Thyroid gland (tissue), 4 donors: ENCODE measurements around the gene MRM1. TPM values are rescaled to one million over a fixed set of nuclear protein-coding genes. Genes with fewer than 3 reads are reported as not detected.

ENCODE experiments used
- DNase-seq, 2 donors: peaks; one replicate each; pipeline ENCODE4 v3.0.0-alpha.2; 2019
- H3K27ac ChIP-seq, 3 donors: fragments of 200-600 bp; sonication (generic); 1 replicate in 2 of 3; 2 replicates in 1 of 3; pipeline ENCODE4 v1.5.1; 2016 to 2019; ENCODE audit warnings: mild to moderate bottlenecking in 1 of 3, moderate library complexity in 1 of 3
- H3K27me3 ChIP-seq: fragments of 200-600 bp; sonication (generic); one replicate; pipeline ENCODE4 v1.5.1; 2019
- H3K36me3 ChIP-seq, 2 donors: fragments of 200-600 bp; sonication (generic); one replicate each; pipeline ENCODE4 v1.5.1; 2016 to 2019
- H3K4me1 ChIP-seq, 2 donors: fragments of 200-600 bp; sonication (generic); one replicate each; pipeline ENCODE4 v1.5.1; 2017 to 2019
- H3K4me3 ChIP-seq, 3 donors: fragments of 200-600 bp; sonication (generic); replicated peaks in 1 of 3; 1 replicate in 2 of 3; 2 replicates in 1 of 3; pipeline ENCODE4 v1.5.1; 2016; ENCODE audit warnings: mild to moderate bottlenecking in 1 of 3
- H3K9me3 ChIP-seq: fragments of 200-600 bp; sonication (generic); one replicate; pipeline ENCODE4 v1.5.1; 2017
- CTCF ChIP-seq, 6 experiments: fragments of 200-600 bp in 3 of 6; fragments of 450-650 bp in 3 of 6; sonication (generic) in 3 of 6; IDR thresholded peaks; one replicate each; pipeline ENCODE4 v1.5.1; 2016 to 2019; ENCODE audit warnings: antibody characterized with exemption in 6 of 6, mild to moderate bottlenecking in 2 of 6, inconsistent platforms in 1 of 6, moderate library complexity in 1 of 6
- POLR2A ChIP-seq, 2 donors: fragments of 450-650 bp; IDR thresholded peaks; one replicate each; pipeline ENCODE4 v1.6.1; 2017; ENCODE audit warnings: antibody characterized with exemption in 2 of 2, mild to moderate bottlenecking in 2 of 2, moderate library complexity in 1 of 2
- WGBS, 2 donors: methylation state at CpG; one replicate each; pipeline ENCODE4 v1.1.5; 2017; 5-methylcytosine and 5-hydroxymethylcytosine counted together
- intact Hi-C: fragments of 100-400 bp; cut with DNase I; formaldehyde crosslinking; loops from one replicate; pipeline ENCODE4 v1.15.1; 2023
- total RNA-seq, 4 donors: library from RNA; depleted of rRNA; stranded (reverse); fragments of >200 nt; gene quantifications; one replicate each; pipeline ENCODE4 v1.2.3, GENCODE V29; 2016

The MRM1 gene
- total RNA-seq, 4 donors from 2014 or later = 5.8 to 9.8 (median 7.4) TPM

- Histone ChIP-seq H3K27me3 (no peaks in the 10 kb centered on the region), H3K4me3 (no peak overlapping the region), H3K36me3 (peaks cover 38 to 56% of the 10 kb centered on the region in 2 donors), H3K27ac (no peak overlapping the region), H3K9me3 (no peaks in the 10 kb centered on the region), H3K4me1 (no peaks in the 10 kb centered on the region)
- TF ChIP-seq CTCF (IDR thresholded peaks at IDR 0.05) = no peak
- WGBS, 2 donors = 91 to 92% methylated on average over 2 of the region's 2 CpGs
- no peak for DNase-seq
- intact Hi-C loops = no loop called here
Observed at GRCh38 chr17:36578671-36579070, 22.7 kb upstream of the MRM1 start.

GRCh38 chr17:36583787-36584186 is 17.6 kb upstream of the MRM1 start:
- intact Hi-C loops = no loop called here
- TF ChIP-seq POLR2A (IDR thresholded peaks at IDR 0.05) = no peak
- TF ChIP-seq CTCF (IDR thresholded peaks at IDR 0.05) = no peak
- DNase-seq = no peak
- H3K9me3 ChIP-seq = no peaks in the 10 kb centered on the region
- H3K27ac ChIP-seq = no peak overlapping the region
- H3K27me3 ChIP-seq = no peaks in the 10 kb centered on the region
- WGBS, 2 donors = 76 to 78% methylated on average over 1 of the region's 1 CpG
- peaks cover 59 to 86% of the 10 kb centered on the region in 2 donors for H3K36me3 ChIP-seq
- no peaks in the 10 kb centered on the region for H3K4me1 ChIP-seq
- no peak overlapping the region for H3K4me3 ChIP-seq

DNA sequence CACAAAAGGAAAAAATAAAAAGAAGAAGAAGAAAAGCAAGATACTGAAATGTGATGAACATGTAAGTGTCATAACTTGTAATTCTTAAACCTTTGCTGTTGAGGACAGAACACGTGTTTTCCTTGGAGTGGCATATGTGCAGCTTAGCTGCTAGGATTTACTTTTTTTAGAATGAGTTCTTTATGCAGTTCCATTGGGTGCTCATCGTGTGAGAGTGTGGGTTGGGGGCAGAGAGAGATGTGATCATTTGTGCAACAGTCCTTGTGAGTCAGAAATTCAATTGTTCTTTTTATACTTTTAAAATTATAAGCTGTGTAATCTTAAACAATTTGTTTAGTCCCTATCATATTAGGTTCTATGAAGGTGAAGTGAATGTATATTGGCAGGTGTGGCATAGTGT is 15.2 kb upstream of the MRM1 start:
- H3K4me3 ChIP-seq = no peak overlapping the region
- 86 to 93% methylated on average over 2 of the region's 2 CpGs for WGBS, 2 donors
- no peak for DNase-seq

GRCh38 chr17:36590082-36590481 is 11.3 kb upstream of the MRM1 start:
- Histone ChIP-seq H3K27ac (no peak overlapping the region), H3K9me3 (no peaks in the 10 kb centered on the region), H3K4me3 (no peak overlapping the region), H3K27me3 (no peaks in the 10 kb centered on the region), H3K4me1 (peaks cover 12 to 14% of the 10 kb centered on the region in 2 donors), H3K36me3 (peaks cover 29 to 39% of the 10 kb centered on the region in 2 donors)
- WGBS, 2 donors = 79 to 83% methylated on average over 2 of the region's 2 CpGs
- TF ChIP-seq CTCF (IDR thresholded peaks at IDR 0.05) (no peak), POLR2A (IDR thresholded peaks at IDR 0.05) (no peak)
- no peak for DNase-seq
- intact Hi-C loops = loop anchor here (5.0 kb wide), 1 partner anchor 48 kb away; the partner anchor contains the start of gene GGNBP2

More for the DNA sequence above, 15.2 kb upstream of the MRM1 start:
- Histone ChIP-seq H3K36me3 (peaks cover 45 to 68% of the 10 kb centered on the region in 2 donors), H3K27ac (no peak overlapping the region), H3K4me1 (peaks cover 0 to 2% of the 10 kb centered on the region in 2 donors), H3K9me3 (no peaks in the 10 kb centered on the region), H3K27me3 (no peaks in the 10 kb centered on the region)
- intact Hi-C loops = no loop called here
- no peak for TF ChIP-seq CTCF (IDR thresholded peaks at IDR 0.05)
- TF ChIP-seq POLR2A (IDR thresholded peaks at IDR 0.05) = no peak

DNA sequence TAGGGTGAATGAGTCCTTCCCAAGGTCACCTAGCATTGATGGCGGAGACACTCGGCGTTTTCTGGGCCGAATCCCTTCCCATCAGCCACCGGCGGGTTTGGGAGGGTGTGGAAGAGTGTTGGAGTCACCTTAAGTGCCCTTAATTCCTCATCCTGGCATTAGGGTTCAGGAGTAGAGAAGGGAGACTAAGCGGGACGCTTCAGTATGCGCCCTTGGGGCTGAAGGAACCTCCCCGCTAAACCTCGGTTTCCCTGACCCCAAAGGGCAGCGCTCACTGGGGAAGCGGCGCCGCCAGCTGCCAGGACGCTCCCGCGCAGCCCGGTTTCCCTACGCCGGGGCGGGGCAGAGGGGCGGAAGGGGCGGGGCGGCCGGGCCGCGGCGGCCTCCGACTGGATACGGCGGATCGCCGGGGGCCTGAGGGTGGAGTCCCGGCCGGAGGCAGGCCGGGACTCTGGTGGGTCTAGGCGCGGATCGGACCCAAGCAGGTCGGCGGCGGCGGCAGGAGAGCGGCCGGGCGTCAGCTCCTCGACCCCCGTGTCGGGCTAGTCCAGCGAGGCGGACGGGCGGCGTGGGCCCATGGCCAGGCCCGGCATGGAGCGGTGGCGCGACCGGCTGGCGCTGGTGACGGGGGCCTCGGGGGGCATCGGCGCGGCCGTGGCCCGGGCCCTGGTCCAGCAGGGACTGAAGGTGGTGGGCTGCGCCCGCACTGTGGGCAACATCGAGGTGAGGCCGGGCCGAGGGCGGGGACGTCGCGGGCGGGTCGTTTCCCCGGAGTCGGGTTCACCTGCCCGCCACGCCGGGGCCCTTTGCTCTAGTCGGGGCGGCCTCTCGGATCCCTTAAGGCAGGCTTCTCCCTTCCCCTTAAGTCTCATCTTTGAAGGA is 9.7 kb upstream of the MRM1 start, which contains the start of gene DHRS11:
Gene DHRS11 (plus strand): TSS at position 446 of the 882 bp plus-strand sequence. CDS start 131 bp downstream, at position 577.
- DNase-seq = peak; percentile 83 to 86
- WGBS, 2 donors = 2 to 6% methylated on average over 26 to 41 of the region's 87 CpGs
- H3K27ac ChIP-seq = no peak within 1 kb of the TSS
- H3K27me3 ChIP-seq = no peaks in the 10 kb centered on the region
- intact Hi-C loops = loop anchor here (5.0 kb wide), 1 partner anchor 49 kb away; the partner anchor contains the start of gene GGNBP2
- H3K36me3 ChIP-seq = peaks cover 19 to 24% of the 10 kb centered on the region in 2 donors
- H3K4me3 ChIP-seq = peak within 1 kb of the TSS; percentile 83 to 93 (median 91)
- peak in 1 of 6 experiments; percentile 12 for TF ChIP-seq CTCF (IDR thresholded peaks at IDR 0.05)
- peak in 1 of 2 donors; percentile 53 for TF ChIP-seq POLR2A (IDR thresholded peaks at IDR 0.05)
- no peaks in the 10 kb centered on the region for H3K9me3 ChIP-seq
- H3K4me1 ChIP-seq = peaks cover 12 to 14% of the 10 kb centered on the region in 2 donors
